Memory B cell (primary cell): ENCODE data around the gene GPR161.

ENCODE experiments used
- ATAC-seq: fragments of 150-1000 bp; cut with Tn5 transposase; 2 replicates; pipeline ENCODE4 v1.10.0; 2021; ENCODE audit warnings: low read depth, mild to moderate bottlenecking, moderate library complexity
- DNase-seq, 2 donors: peaks; one replicate each; pipeline ENCODE4 v3.0.0; 2022; ENCODE audit warnings: low spot score in 2 of 2
- H3K27ac Mint-ChIP-seq: one replicate; pipeline ENCODE4 v1.8.0; 2022; ENCODE audit warnings: mild to moderate bottlenecking, moderate library complexity, mixed read lengths
- H3K27me3 Mint-ChIP-seq: one replicate; pipeline ENCODE4 v1.8.0; 2022; ENCODE audit warnings: mixed read lengths
- H3K36me3 Mint-ChIP-seq: one replicate; pipeline ENCODE4 v1.8.0; 2022; ENCODE audit warnings: mild to moderate bottlenecking, mixed read lengths
- H3K4me1 Mint-ChIP-seq: one replicate; pipeline ENCODE4 v1.8.0; 2022; ENCODE audit warnings: mixed read lengths
- H3K4me3 Mint-ChIP-seq: one replicate; pipeline ENCODE4 v1.8.0; 2022; ENCODE audit warnings: mild to moderate bottlenecking, moderate library complexity, mixed read lengths
- H3K9me3 Mint-ChIP-seq: one replicate; pipeline ENCODE4 v1.8.0; 2022; ENCODE audit warnings: mixed read lengths

GPR161 gene

DNA sequence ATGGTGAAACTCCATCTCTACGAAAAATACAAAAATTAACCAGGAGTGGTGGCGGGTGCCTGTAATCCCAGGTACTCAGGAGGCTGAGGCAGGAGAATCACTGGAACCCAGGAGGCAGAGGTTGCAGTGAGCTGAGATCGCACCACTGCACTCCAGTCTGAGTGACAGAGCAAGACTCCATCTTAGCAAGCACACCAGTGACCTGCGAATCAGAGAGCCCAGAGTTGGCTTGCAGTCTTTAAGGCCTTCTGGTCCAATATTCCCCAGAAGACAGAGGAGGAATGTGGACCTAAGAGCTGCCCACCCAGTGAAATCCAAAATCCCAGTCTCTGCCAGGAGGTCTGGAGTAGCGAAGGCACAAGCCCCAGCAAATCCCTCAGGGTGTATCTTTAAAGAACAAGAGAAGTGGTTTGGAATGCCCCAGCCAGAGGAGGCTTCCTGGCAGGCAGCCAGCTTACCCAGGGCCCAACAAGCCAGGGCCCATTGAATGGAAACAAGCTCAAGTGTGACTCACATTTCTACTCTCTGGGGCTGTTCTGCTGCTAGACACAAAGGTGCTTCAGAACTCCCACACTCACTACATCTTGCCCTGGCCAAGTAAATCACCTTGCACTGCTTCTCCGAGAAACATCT, 23.9 kb downstream of the GPR161 start:
- Mint-ChIP-seq H3K27me3 (peaks cover 2% of the 10 kb centered on the region), H3K4me3 (no peak overlapping the region), H3K36me3 (no peaks in the 10 kb centered on the region), H3K9me3 (no peaks in the 10 kb centered on the region), H3K4me1 (no peaks in the 10 kb centered on the region), H3K27ac (no peak overlapping the region)
- ATAC-seq = no peak
- no peak for DNase-seq

DNA sequence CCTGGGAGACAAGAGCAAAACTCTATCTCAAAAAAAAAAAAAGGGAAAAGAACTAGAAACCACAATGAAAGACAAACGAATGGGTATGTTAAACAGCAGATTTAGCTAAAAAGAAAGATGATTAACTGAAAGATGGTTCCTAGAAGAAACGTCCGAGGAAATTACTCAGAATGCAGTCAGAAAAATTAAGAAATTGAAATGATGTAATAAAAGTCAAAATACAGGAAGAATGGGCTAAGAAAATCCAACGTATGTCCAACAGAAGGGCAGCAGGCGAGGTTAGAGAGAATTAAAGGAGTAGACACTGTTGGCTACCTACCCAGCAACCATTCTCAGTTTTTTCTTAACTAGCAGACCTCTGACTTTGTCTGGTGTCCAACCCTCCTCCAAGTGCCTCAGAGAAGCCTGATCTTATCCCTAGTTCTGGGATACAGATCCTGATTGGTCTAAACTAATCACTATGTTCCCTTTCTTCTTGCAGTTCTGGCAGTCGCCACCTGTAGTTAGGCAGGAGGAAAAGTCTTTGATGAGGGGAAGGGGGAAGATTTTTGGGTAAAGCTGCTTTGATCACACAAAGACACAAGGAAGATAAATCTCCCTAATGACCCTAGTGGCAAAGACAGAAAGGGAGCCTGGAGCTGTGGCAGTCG, 25.7 kb downstream of the GPR161 start:
- no peaks in the 10 kb centered on the region for H3K4me1 Mint-ChIP-seq
- no peaks in the 10 kb centered on the region for H3K36me3 Mint-ChIP-seq
- peaks cover under 1% of the 10 kb centered on the region for H3K27me3 Mint-ChIP-seq
- H3K9me3 Mint-ChIP-seq = no peaks in the 10 kb centered on the region
- no peak overlapping the region for H3K4me3 Mint-ChIP-seq
- no peak for DNase-seq
- ATAC-seq = no peak
- no peak overlapping the region for H3K27ac Mint-ChIP-seq

DNA sequence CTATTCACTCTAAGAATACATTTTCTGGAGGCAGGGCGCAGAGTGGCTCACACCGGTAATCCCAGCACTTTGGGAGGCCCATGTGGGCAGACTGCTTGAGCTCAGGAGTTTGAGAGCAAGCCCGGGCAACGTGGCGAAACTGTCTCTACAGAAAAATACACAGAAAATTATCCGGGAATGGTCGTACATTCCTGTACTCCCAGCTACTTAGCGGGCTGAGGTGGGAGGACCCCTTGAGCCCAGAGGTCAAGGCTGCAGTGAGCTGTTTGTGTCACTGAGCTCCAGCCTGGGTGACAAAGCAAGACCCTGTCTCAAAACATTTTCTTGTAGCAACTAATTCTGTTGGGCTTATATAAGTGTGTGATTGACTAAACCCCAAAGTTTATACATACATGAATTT, 30.5 kb downstream of the GPR161 start:
- Mint-ChIP-seq H3K4me1 (no peaks in the 10 kb centered on the region), H3K36me3 (no peaks in the 10 kb centered on the region), H3K27ac (no peak overlapping the region), H3K27me3 (peaks cover 8% of the 10 kb centered on the region), H3K4me3 (no peak overlapping the region), H3K9me3 (no peaks in the 10 kb centered on the region)
- no peak for DNase-seq
- ATAC-seq = no peak

DNA sequence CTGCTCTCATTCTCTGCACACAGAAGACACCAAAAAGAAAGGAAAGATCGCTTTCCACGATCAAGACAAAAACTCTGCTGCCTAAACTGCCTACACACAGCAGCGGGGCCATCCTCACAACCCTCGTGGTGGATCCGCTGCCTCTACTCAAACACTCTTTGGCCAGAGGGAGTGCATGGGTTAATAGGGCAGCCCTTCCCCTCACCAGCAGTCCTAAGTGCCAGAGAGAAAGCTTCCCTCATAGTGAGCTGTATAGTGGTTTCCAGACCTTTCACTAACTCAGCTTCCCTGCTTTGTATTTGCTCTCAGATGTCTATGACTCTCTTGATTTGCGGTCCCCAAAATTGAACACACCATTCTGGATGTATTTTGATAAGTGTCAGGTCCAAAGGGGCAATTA, 30.9 kb downstream of the GPR161 start:
- Mint-ChIP-seq H3K36me3 (no peaks in the 10 kb centered on the region), H3K27me3 (peaks cover 8% of the 10 kb centered on the region), H3K27ac (no peak overlapping the region), H3K4me3 (no peak overlapping the region), H3K9me3 (no peaks in the 10 kb centered on the region), H3K4me1 (no peaks in the 10 kb centered on the region)
- DNase-seq (no peak), ATAC-seq (no peak)

DNA sequence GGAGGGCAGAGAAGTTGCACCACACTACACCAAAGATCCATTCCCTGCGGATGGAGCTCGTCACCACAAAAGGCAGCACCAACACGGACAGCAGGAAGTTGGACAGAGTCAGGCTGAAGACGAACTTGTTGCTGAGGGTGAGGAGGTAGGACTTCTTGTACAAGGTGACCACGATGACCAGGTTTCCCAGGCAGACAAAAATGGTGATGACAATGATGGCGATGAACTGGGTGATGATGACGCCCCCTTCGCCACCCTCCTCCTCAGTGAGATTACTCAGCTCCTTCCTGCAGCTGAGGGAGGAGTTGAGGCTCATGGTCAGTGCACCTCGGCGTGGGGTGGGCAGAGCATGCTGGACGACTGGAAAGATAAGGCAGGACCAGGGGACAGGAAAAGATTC, 32.2 kb downstream of the GPR161 start:
- ATAC-seq = no peak

DNA sequence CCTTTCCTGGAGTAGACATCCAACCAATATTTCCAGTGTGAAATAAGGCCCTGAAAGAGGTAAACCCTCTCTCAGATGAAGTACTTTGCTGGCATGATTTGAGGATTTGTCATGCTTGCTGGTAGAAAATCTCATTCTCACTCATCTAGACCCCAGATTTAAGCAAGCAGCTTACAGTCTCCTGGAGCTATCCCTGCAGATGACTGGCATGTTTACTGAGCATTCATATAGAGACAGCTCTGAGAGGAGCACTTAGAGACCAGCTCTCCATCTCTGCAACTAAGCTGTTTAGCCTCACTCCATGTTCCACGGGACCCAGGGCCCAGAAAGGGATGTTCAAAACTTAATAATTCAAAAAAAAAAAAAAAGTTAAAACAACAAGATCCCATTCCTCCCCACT, 34.2 kb downstream of the GPR161 start:
- Mint-ChIP-seq H3K4me1 (no peaks in the 10 kb centered on the region), H3K36me3 (no peaks in the 10 kb centered on the region), H3K9me3 (no peaks in the 10 kb centered on the region), H3K27ac (no peak overlapping the region), H3K4me3 (no peak overlapping the region), H3K27me3 (peaks cover 8% of the 10 kb centered on the region)
- DNase-seq (no peak), ATAC-seq (no peak)

More for the DNA sequence above, 32.2 kb downstream of the GPR161 start:
- H3K4me1 Mint-ChIP-seq = no peaks in the 10 kb centered on the region
- no peak for DNase-seq
- no peaks in the 10 kb centered on the region for H3K9me3 Mint-ChIP-seq
- H3K27ac Mint-ChIP-seq = no peak overlapping the region
- H3K36me3 Mint-ChIP-seq = no peaks in the 10 kb centered on the region
- H3K27me3 Mint-ChIP-seq = peaks cover 8% of the 10 kb centered on the region
- H3K4me3 Mint-ChIP-seq = no peak overlapping the region

DNA sequence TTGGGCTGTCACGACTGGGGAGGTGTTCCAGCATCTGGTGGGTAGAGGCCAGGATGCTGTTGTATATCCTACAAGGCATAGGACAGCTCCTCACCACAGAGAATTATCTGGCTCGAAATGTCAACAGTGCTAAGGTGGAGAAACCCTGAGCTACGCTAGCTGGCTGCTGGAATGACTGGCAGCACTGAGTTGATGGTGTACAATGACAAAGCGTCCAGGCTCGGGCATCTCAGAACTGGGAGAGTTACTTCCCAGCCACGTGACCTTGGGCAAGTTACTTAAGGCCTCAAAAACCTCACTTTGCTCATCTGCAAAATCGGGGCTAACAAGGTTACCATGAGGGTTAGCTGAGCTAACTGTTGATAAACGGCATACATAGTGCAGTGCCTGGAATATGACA, 35.4 kb downstream of the GPR161 start:
- no peak overlapping the region for H3K4me3 Mint-ChIP-seq
- no peak for ATAC-seq
- peaks cover 8% of the 10 kb centered on the region for H3K27me3 Mint-ChIP-seq
- no peaks in the 10 kb centered on the region for H3K9me3 Mint-ChIP-seq
- no peak overlapping the region for H3K27ac Mint-ChIP-seq
- H3K4me1 Mint-ChIP-seq = no peaks in the 10 kb centered on the region
- DNase-seq = no peak
- no peaks in the 10 kb centered on the region for H3K36me3 Mint-ChIP-seq

DNA sequence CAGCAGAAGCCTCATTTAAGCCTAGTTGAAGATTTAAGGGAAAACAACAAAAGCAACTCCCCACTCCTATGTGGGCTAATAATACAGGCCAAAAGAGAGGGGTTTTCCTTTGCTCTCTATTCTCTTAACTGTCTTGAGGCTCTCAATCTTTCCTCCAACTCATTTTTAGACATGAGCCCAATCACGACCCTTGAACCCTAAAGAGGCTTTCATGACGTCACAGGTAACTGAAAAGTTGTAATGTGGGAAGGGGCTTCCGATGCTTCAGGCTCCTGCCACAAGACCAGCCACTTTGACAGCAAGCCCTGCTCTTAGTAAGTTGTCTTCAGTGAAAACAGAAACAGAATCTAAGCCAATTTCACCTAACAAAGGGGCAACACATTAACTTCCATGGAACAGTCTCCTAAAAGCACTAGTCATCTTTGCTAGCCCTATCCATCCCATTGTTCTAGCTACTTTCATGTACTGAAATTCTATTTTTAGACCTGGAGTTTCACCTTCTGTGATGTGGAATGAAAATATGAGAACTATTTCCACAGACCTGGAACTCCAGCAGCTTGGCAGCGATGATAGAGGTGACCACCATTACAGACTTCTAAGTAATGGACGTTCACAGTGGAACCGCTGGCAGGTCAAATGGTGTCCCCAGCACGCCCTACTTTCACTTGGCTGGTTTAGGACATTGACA, 36.3 kb downstream of the GPR161 start:
- Mint-ChIP-seq H3K36me3 (no peaks in the 10 kb centered on the region), H3K4me3 (no peak overlapping the region), H3K4me1 (no peaks in the 10 kb centered on the region), H3K27me3 (peaks cover 3% of the 10 kb centered on the region), H3K27ac (no peak overlapping the region), H3K9me3 (no peaks in the 10 kb centered on the region)
- DNase-seq = no peak
- ATAC-seq = no peak

DNA sequence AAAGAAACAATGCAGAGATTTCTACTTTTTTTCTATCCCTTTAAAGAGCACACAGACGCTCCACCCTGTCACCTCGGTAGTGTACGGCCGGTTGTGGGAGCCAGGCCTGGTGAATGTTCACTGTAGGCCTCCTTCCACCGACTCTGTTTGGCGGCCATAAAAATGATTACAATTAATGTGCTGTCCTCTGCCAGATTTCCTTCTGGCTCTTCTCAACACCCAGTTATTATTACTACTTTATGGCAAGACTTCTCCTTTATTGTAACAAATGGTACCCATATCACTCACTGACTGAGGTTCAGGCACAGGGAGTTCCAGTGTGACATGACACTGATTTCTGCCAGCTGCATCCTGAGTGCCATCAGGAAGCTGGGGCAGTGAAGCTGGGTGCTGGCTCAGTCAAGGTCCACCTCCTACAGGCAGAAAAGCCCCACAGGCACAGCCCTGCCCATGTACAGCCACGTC, 37.4 kb downstream of the GPR161 start:
- ATAC-seq (no peak), DNase-seq (no peak)
- Mint-ChIP-seq H3K4me3 (no peak overlapping the region), H3K36me3 (no peaks in the 10 kb centered on the region), H3K4me1 (no peaks in the 10 kb centered on the region), H3K9me3 (no peaks in the 10 kb centered on the region), H3K27ac (no peak overlapping the region), H3K27me3 (peaks cover 2% of the 10 kb centered on the region)

DNA sequence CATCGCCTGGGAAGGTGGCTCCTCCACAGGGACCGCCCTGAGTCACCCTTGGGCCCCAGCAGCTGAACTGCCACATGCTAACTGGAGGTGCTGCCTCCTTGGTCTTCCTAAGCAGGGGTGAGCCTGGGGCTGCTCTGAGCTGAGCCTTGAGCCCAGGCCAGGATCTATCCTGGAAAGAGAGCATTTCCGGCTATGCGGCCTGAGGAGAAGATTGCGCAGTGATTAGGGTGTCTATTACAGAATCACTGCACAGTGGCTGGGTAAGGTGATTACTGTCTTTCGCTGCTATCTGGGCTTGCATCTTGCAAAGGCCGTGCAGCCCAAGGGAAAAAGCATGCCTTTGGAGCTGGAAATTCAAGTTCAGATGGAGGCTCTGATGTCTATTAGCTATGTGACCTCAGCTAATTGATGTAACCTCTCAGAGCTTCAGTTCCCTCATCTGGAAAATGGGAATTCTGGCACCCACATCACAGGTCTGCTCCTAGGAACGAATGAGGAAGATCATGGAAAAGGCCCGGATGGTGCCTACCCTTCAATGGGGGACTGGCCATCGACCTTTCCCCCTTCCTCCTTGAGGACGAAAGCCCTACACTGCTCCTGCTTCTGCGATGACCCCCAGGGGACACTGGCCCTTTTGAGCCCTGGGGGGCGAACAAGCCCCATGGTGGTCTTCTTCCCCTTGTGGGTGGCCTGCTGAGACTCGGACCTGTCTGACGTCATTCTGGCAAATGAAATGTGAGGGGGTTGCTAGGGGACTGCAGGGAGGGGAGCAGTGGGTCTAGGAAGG, 38.0 kb downstream of the GPR161 start:
- Mint-ChIP-seq H3K9me3 (no peaks in the 10 kb centered on the region), H3K4me1 (no peaks in the 10 kb centered on the region), H3K27me3 (peaks cover 1% of the 10 kb centered on the region), H3K4me3 (no peak overlapping the region), H3K27ac (no peak overlapping the region), H3K36me3 (no peaks in the 10 kb centered on the region)
- no peak for DNase-seq
- no peak for ATAC-seq

DNA sequence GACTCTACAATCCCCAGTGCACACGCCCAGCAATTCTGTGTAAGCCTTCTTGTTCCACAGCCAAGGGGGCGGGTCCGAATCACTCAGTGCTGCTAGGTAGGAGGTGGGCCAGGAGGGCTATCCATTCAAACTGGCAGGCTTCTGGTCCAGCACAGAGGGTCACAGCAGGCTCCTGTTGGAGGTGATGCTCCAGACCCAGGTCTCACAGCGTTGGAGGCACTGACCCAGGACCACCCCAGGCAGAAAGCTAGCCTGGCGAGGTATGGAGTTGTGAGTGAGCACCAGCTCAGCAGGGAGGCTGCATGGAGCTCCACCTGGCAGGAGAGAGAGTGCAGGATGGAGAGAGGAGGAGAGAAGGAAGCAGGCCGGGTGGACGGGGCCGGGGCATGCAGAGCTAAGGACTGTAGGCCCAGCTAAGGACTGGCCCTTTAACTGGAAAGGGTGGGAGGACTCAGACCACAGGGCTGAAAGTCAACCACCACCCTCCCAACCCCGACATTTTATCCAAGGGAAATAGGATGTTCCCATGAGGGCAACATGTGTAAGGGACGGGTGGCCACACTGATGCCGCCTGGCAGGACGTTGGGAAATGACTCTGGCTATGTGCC, 38.7 kb downstream of the GPR161 start:
- Mint-ChIP-seq H3K4me3 (no peak overlapping the region), H3K36me3 (no peaks in the 10 kb centered on the region), H3K27ac (no peak overlapping the region), H3K9me3 (no peaks in the 10 kb centered on the region), H3K27me3 (no peaks in the 10 kb centered on the region), H3K4me1 (no peaks in the 10 kb centered on the region)
- ATAC-seq (no peak), DNase-seq (no peak)

DNA sequence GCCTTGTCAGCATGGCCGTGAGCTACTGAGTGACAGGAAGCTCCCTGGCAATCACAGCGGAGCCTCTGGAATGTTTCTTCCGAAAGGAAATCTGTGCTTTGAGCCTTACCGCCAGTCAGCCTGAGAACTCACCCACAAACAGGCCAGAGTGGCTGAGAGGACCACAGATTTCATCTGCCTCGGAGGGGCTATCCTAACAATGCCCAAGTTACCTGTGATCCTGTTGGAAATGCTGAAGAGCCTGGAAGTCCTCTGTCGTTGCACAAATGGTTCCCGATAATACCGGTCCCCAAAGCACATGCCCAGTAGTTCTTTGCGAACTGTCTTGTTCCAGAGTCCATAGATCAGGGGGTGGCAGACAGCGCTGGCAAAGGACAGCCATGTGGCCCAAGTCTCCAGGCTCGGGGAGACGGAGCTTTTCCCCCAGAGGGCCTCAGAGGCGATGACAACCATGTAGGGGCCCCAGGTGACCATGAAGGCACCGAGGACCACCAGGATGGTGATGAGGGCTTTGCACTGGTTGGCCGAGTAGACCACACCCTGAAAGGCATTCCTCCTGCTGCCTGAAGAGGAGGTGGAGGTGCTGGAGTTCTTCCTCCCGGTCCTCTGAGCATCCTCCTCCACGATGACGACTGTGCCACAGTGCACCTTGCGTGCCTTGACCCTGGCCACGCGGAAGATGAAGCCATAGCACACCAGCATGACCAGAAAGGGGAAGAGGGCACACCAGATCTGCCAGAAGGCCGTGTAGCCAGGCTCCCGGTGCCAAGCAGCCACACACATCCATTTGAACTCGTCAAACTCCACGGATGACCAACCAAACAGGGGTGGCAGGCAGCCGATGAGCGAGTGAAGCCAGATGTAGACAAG, 40.2 kb downstream of the GPR161 start:
- no peaks in the 10 kb centered on the region for H3K9me3 Mint-ChIP-seq

DNA sequence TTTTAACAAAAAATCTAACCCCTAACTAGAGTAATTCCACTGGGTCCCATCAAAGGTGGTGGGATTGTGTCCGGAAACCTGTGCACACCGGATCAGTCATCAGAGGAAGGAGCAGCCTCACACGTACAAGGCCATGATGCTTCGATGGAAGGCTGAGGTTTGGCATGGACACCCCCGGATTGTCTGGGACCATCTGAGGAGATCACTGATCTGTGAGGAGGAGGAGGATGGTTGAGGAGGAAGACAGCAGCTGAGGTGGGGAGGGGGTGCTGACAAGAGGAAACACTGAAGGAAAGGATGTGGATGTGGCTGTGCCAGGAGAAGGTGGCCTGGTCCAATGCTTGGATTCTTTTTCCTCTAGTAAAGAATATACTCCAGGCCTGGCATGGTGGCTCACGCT, 41.3 kb downstream of the GPR161 start:
- Mint-ChIP-seq H3K9me3 (no peaks in the 10 kb centered on the region), H3K4me3 (no peak overlapping the region), H3K4me1 (no peaks in the 10 kb centered on the region), H3K27ac (no peak overlapping the region), H3K27me3 (no peaks in the 10 kb centered on the region), H3K36me3 (no peaks in the 10 kb centered on the region)
- ATAC-seq (no peak), DNase-seq (no peak)

More for the DNA sequence above, 40.2 kb downstream of the GPR161 start:
- Mint-ChIP-seq H3K27ac (no peak overlapping the region), H3K27me3 (no peaks in the 10 kb centered on the region), H3K4me3 (no peak overlapping the region), H3K36me3 (no peaks in the 10 kb centered on the region), H3K4me1 (no peaks in the 10 kb centered on the region)
- DNase-seq (no peak), ATAC-seq (no peak)
